DMS 273 (cell line): ENCODE data around the gene GNA15.
A peak's percentile ranks its signal among the peaks of the same experiment; 100 is the strongest.
"Not testable (repeated sequence)": the region's sequence is repeated elsewhere in the genome, so short reads cannot be mapped to it uniquely, and the experiment has no call there.

Source experiments
- DNase-seq: peaks from one replicate; lab custom pipeline; 2025; ENCODE audit not compliant: unreplicated experiment; lab: John Stamatoyannopoulos, UW

GNA15 gene

DNA sequence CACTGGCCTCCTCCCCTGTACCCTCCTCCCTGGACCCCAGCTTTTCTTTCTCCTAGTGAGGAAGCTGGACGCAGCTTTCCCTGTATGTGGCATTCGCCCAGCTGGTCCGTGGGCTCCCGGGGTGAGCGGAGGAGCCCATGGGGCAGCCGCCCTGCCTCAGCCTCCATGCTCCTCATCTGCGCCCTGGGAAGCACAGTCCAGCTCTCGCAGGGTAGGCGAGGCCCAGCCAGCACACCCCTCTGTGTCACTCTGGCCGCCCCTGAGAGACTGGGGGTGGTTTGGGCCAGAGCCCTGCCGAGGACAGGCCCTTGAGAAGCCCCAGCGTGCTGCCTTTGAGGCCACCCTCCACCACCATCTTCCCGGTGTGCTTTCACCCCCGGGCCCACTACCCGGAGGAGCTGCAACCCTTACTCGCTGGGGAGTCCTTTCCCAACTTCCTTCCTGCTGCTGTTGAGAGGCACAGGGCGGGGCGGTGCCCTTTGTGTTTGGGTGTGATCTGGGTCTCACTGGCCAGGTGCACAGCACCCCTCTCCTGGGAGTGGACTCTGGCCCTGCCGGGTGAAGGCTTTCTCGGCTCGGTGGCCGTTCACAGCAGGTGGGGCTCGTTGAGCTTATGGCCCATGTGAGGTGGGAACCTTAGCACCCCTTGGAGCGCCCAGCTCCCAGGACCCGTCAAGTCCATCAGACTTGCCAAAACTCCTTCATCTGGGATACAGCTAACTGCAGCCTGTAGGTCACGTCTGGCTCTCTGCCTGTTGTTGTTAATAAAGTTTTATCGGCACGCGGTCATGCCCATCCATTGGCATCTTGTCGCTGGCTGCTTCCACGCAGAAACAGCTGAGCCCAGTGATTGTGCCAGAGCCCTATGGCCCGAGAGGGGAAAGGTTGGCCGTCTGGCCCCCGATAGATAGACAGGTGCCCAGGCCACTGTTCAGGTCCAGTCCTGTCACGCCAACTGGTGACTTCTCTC, 53.1 kb downstream of the GNA15 start:
- no peak for DNase-seq

GRCh38 chr19:3189702-3190469, 54.1 kb downstream of the GNA15 start:
- no peak for DNase-seq

DNA sequence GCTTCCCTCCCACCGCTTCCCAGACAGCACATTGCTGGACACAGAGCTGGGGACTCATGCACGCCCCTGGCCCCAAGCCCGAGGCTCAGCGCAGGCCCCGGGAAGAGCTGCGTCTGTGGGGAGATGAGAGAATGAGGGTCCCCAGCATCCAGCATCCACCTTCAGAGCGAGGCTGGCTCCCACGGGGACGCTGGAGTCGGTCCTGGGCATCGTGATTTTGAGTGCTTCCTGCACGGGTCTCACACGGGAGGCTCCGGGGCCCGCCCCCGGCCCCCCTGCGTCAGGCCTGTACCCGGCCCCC, 54.6 kb downstream of the GNA15 start:
- no peak for DNase-seq

- DNase-seq: no peak
These were observed 55.3 kb downstream of the GNA15 start for GRCh38 chr19:3190921-3191805.

DNA sequence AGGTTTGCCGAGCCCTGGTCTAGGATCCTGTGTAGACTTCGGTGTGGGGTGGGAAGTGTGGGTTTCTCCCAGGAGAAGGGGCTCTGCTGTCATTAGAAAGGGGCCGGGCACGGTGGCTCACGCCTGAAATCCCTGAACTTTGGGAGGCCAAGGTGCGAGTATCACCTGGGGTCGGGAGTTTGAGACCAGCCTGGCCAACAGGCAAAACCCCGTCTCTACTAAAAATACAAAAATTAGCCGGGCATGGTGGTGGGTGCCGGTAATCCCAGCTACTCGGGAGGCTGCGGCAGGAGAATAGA, 55.9 kb downstream of the GNA15 start:
- DNase-seq: not testable (repeated sequence)

GRCh38 chr19:3192228-3192635, 56.4 kb downstream of the GNA15 start:
- no peak for DNase-seq

- DNase-seq: no peak
These were observed 56.9 kb downstream of the GNA15 start for GRCh38 chr19:3192684-3193083.

- no peak for DNase-seq
These were observed 57.6 kb downstream of the GNA15 start for GRCh38 chr19:3193256-3194105.

GRCh38 chr19:3194106-3195087, 58.6 kb downstream of the GNA15 start:
- peak; percentile 57 for DNase-seq

GRCh38 chr19:3196064-3196932, 60.5 kb downstream of the GNA15 start:
- peak; percentile 93 for DNase-seq

- DNase-seq: no peak
These were observed 61.0 kb downstream of the GNA15 start for GRCh38 chr19:3196933-3197205.

- DNase-seq: no peak
These were observed 63.3 kb downstream of the GNA15 start for GRCh38 chr19:3198901-3199700.

DNA sequence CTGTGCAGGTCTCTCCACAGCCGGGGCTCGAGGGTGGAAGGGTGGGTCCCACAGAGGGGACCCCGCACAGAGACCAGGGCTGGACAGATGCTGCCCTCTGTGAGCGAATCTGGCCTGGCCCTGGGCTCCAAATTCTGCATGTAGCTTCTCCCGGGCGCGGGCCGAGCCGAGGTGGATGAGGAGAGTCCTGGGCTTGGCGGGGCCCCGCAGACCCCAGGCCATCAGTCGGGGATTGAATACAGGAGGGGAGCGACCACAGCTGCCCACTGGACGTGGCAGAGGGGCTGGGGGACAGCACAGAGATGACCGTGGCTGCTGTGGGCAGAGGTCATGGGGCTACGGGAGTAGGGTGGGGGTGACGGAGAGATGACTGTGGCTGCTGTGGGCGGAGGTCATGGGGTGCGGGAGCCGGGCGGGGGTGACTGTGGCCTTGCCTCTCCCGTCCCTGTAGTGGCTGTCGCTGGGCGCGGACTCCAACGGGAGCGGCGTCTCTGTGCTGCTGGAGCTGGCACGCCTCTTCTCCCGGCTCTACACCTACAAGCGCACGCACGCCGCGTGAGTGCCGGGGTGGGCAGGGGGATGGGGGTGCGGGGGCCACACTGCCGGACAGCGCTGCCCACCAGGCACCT, 65.4 kb downstream of the GNA15 start:
- DNase-seq: no peak

GRCh38 chr19:3201911-3202310, 66.1 kb downstream of the GNA15 start:
- DNase-seq: no peak

DNA sequence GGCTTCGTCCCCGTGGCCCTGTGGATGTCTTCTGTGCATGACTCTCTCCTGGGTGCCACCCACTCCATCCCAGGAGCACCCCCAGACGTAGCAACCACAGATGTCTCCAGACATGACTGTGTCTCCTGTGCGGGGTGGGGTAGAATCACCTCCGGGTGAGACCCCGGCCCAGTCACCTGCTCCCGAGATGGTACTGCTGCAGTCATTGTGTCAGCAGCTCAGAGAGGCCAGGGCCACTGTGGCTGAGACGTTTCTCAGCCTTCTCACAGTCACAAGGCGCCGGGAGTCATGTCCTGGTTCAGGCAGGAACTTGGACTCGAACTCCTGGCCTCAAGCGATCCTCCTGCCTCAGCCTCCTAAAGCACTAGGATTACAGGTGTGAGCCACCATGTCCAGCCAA, 66.5 kb downstream of the GNA15 start:
- DNase-seq: no peak

- DNase-seq: not testable (repeated sequence)
These were observed 67.1 kb downstream of the GNA15 start for GRCh38 chr19:3202895-3203294.
